CD14-positive monocyte (primary cell): ENCODE measurements around the gene TGM2. TPM values are rescaled to one million over a fixed set of nuclear protein-coding genes. Genes with fewer than 3 reads are reported as not detected.

Experiments used
- DNase-seq, 3 donors: peaks; one replicate each; pipeline ENCODE4 v3.0.0-alpha.2; 2011 to 2022
- H2AFZ ChIP-seq: 2 replicates; pipeline ENCODE4 v1.6.0; 2012; ENCODE audit warnings: mild to moderate bottlenecking, low read depth, low read length, inconsistent platforms; ENCODE audit not compliant: insufficient read depth, poor library complexity, severe bottlenecking
- H3K27ac ChIP-seq, 2 donors: 1 replicate in 1 of 2; 2 replicates in 1 of 2; pipeline ENCODE4 v1.5.1; 2012 to 2013; ENCODE audit warnings: low read length in 2 of 2, control low read depth in 1 of 2, inconsistent platforms in 1 of 2, low read depth in 1 of 2, mild to moderate bottlenecking in 1 of 2
- H3K27me3 ChIP-seq, 2 donors: one replicate each; pipeline versions ENCODE4 v1.6.0 to v1.6.1; 2011 to 2013; ENCODE audit warnings: low read length in 2 of 2; ENCODE audit not compliant: control insufficient read depth in 2 of 2, insufficient read depth in 2 of 2
- H3K36me3 ChIP-seq, 2 donors: replicated peaks in 1 of 2; 1 replicate in 1 of 2; 2 replicates in 1 of 2; pipeline versions ENCODE4 v1.5.1 to v1.6.1; 2012 to 2013; ENCODE audit warnings: low read length in 2 of 2, control low read depth in 1 of 2, inconsistent platforms in 1 of 2, mild to moderate bottlenecking in 1 of 2; ENCODE audit not compliant: insufficient read depth in 2 of 2, control insufficient read depth in 1 of 2
- H3K4me1 ChIP-seq, 2 donors: 1 replicate in 1 of 2; 2 replicates in 1 of 2; pipeline versions ENCODE4 v1.5.1 to v1.6.1; 2012 to 2013; ENCODE audit warnings: low read length in 2 of 2, control low read depth in 1 of 2, inconsistent platforms in 1 of 2, mild to moderate bottlenecking in 1 of 2, moderate library complexity in 1 of 2; ENCODE audit not compliant: insufficient read depth in 2 of 2, control insufficient read depth in 1 of 2
- H3K4me2 ChIP-seq: replicated peaks from 2 replicates; pipeline ENCODE3; 2012; ENCODE audit warnings: low read length, moderate library complexity, mild to moderate bottlenecking; ENCODE audit not compliant: poor library complexity, severe bottlenecking; ENCODE audit errors: extremely low read depth
- H3K4me3 ChIP-seq, 3 experiments: fragments of 200-600 bp in 1 of 3; sonication (generic) in 1 of 3; replicated peaks in 1 of 3; 1 replicate in 2 of 3; 2 replicates in 1 of 3; pipeline ENCODE4 v1.5.1; 2011 to 2013; ENCODE audit warnings: low read length in 3 of 3, mild to moderate bottlenecking in 3 of 3, control low read depth in 2 of 3, low read depth in 2 of 3, inconsistent platforms in 1 of 3, moderate library complexity in 1 of 3
- H3K79me2 ChIP-seq: 2 replicates; pipeline ENCODE4 v1.6.0; 2012; ENCODE audit warnings: mild to moderate bottlenecking, control low read depth, inconsistent platforms, low read length, moderate library complexity; ENCODE audit not compliant: insufficient read depth
- H3K9ac ChIP-seq: 2 replicates; pipeline ENCODE4 v1.6.0; 2017; ENCODE audit warnings: low read length, mild to moderate bottlenecking; ENCODE audit not compliant: insufficient read depth, poor library complexity, severe bottlenecking
- H3K9me3 ChIP-seq, 2 donors: replicated peaks in 1 of 2; 1 replicate in 1 of 2; 2 replicates in 1 of 2; pipeline versions ENCODE4 v1.5.1 to v1.6.1; 2012 to 2013; ENCODE audit warnings: low read length in 2 of 2, control low read depth in 1 of 2; ENCODE audit not compliant: control insufficient read depth in 1 of 2, insufficient read depth in 1 of 2
- H4K20me1 ChIP-seq: 2 replicates; pipeline ENCODE4 v1.6.0; 2012; ENCODE audit warnings: mild to moderate bottlenecking, low read length, control low read depth, moderate library complexity; ENCODE audit not compliant: insufficient read depth
- H3K27ac Mint-ChIP-seq, 7 donors: one replicate each; pipeline ENCODE4 v1.8.0; 2020; ENCODE audit warnings: mild to moderate bottlenecking in 7 of 7, mixed read lengths in 7 of 7, moderate library complexity in 6 of 7, inconsistent platforms in 2 of 7
- H3K27me3 Mint-ChIP-seq, 3 donors: one replicate each; pipeline ENCODE4 v1.8.0; 2021 to 2022; ENCODE audit warnings: low read depth in 3 of 3, mild to moderate bottlenecking in 3 of 3, mixed read lengths in 3 of 3, moderate library complexity in 3 of 3, inconsistent platforms in 1 of 3
- H3K36me3 Mint-ChIP-seq, 2 donors: one replicate each; pipeline ENCODE4 v1.8.0; 2020; ENCODE audit warnings: mixed read lengths in 2 of 2, inconsistent platforms in 1 of 2, mild to moderate bottlenecking in 1 of 2
- H3K4me1 Mint-ChIP-seq: one replicate; pipeline ENCODE4 v1.8.0; 2020; ENCODE audit warnings: mild to moderate bottlenecking, mixed read lengths
- H3K4me3 Mint-ChIP-seq, 2 donors: one replicate each; pipeline ENCODE4 v1.8.0; 2020; ENCODE audit warnings: mild to moderate bottlenecking in 2 of 2, mixed read lengths in 2 of 2, moderate library complexity in 1 of 2
- H3K9me3 Mint-ChIP-seq, 7 donors: one replicate each; pipeline ENCODE4 v1.8.0; 2020 to 2022; ENCODE audit warnings: mixed read lengths in 7 of 7, mild to moderate bottlenecking in 6 of 7, moderate library complexity in 6 of 7, inconsistent platforms in 2 of 7
- CTCF ChIP-seq: fragments of 200-600 bp; IDR thresholded peaks from one replicate; pipeline ENCODE4 v1.8.0; 2022; ENCODE audit warnings: antibody characterized with exemption, mild to moderate bottlenecking
- WGBS: methylation state at CpG from one replicate; pipeline ENCODE4 v1.1.5; 2013; ENCODE audit warnings: missing lambda C conversion rate; ENCODE audit not compliant: insufficient coverage; 5-methylcytosine and 5-hydroxymethylcytosine counted together
- intact Hi-C, 2 donors: fragments of 100-400 bp; cut with micrococcal nuclease; formaldehyde crosslinking; loops; one replicate each; pipeline versions ENCODE4 v1.15.0 to v1.15.1; 2023
- polyA plus RNA-seq, 3 donors: library from polyadenylated mRNA; depleted of rRNA in 1 of 3; unstranded in 2 of 3; stranded (reverse) in 1 of 3; fragments of 300-500 nt in 2 of 3; fragments of >200 nt in 1 of 3; fragmentation: Illumina TruSeq in 2 of 3; gene quantifications; 1 replicate in 2 of 3; 2 replicates in 1 of 3; pipeline ENCODE4 v1.2.3, GENCODE V29; 2012 to 2021

The TGM2 gene
- polyA plus RNA-seq, 3 donors = 0.47 to 1.7 (median 1.6) TPM

GRCh38 chr20:38152175-38152620 is 12.9 kb downstream of the TGM2 start:
- H3K36me3 ChIP-seq = no peaks in the 10 kb centered on the region
- peak overlapping the region; percentile 88 to 95 for H3K27ac ChIP-seq
- peak overlapping the region; percentile 12 to 54 (median 14) for H3K4me3 ChIP-seq
- peak overlapping the region; percentile 94 to 100 (median 99) for H3K27ac Mint-ChIP-seq
- no peak for TF ChIP-seq CTCF
- H3K4me1 Mint-ChIP-seq = peaks cover 72% of the 10 kb centered on the region
- peak overlapping the region; percentile 75 to 87 for H3K4me3 Mint-ChIP-seq
- WGBS = 0% methylated on average over 6 of the region's 7 CpGs
- DNase-seq = peak; percentile 67 to 78 (median 78)
- H3K9me3 ChIP-seq = no peaks in the 10 kb centered on the region
- peak overlapping the region; percentile 61 for H3K4me2 ChIP-seq
- H3K79me2 ChIP-seq = no peaks in the 10 kb centered on the region
- peak overlapping the region; percentile 43 for H2AFZ ChIP-seq
- peak overlapping the region; percentile 58 for H3K9ac ChIP-seq
- peaks cover 51 to 68% of the 10 kb centered on the region in 2 donors for H3K4me1 ChIP-seq
- no peaks in the 10 kb centered on the region for H3K27me3 ChIP-seq
- H4K20me1 ChIP-seq = no peaks in the 10 kb centered on the region
- intact Hi-C loops = no loop called here
- peaks cover 3 to 17% of the 10 kb centered on the region in 2 donors for H3K36me3 Mint-ChIP-seq
- H3K27me3 Mint-ChIP-seq = peaks cover 0 to 4% (median 0%) of the 10 kb centered on the region in 3 donors
- H3K9me3 Mint-ChIP-seq = peaks cover 0 to 4% (median 0%) of the 10 kb centered on the region in 7 donors

- Histone ChIP-seq H4K20me1 (no peaks in the 10 kb centered on the region), H3K4me1 (peaks cover 54 to 72% of the 10 kb centered on the region in 2 donors), H2AFZ (no peak overlapping the region), H3K79me2 (no peaks in the 10 kb centered on the region), H3K27ac (peak overlapping the region; percentile 88 to 95), H3K4me2 (peak overlapping the region; percentile 8), H3K4me3 (no peak overlapping the region), H3K27me3 (no peaks in the 10 kb centered on the region), H3K9me3 (no peaks in the 10 kb centered on the region), H3K9ac (no peak overlapping the region), H3K36me3 (no peaks in the 10 kb centered on the region)
- H3K4me3 Mint-ChIP-seq = peak overlapping the region in 1 of 2 donors; percentile 4
- intact Hi-C loops = no loop called here
- peak overlapping the region; percentile 94 to 100 (median 99) for H3K27ac Mint-ChIP-seq
- no peak for TF ChIP-seq CTCF
- H3K9me3 Mint-ChIP-seq = peaks cover 0 to 4% (median 0%) of the 10 kb centered on the region in 7 donors
- peaks cover 74% of the 10 kb centered on the region for H3K4me1 Mint-ChIP-seq
- peaks cover 3 to 15% of the 10 kb centered on the region in 2 donors for H3K36me3 Mint-ChIP-seq
- no peak for DNase-seq
- 87% methylated on average over 3 of the region's 3 CpGs for WGBS
- H3K27me3 Mint-ChIP-seq = peaks cover 0 to 2% (median 2%) of the 10 kb centered on the region in 3 donors
Measured at GRCh38 chr20:38151455-38151854, 13.6 kb downstream of the TGM2 start.
